IPS-18a (cell line): ENCODE results near the gene STYXL2.

Experiments
- H3K27ac ChIP-seq: one replicate; pipeline ENCODE4 v1.5.1; 2013; ENCODE audit warnings: low read length
- H3K27me3 ChIP-seq: one replicate; pipeline ENCODE4 v1.6.1; 2013; ENCODE audit warnings: mild to moderate bottlenecking, low read length; ENCODE audit not compliant: control insufficient read depth, insufficient read depth
- H3K36me3 ChIP-seq: one replicate; pipeline ENCODE4 v1.6.1; 2013; ENCODE audit warnings: low read depth, low read length; ENCODE audit not compliant: control insufficient read depth
- H3K4me1 ChIP-seq: one replicate; pipeline ENCODE4 v1.6.1; 2013; ENCODE audit warnings: low read depth, low read length; ENCODE audit not compliant: control insufficient read depth
- H3K4me3 ChIP-seq: one replicate; pipeline ENCODE4 v1.5.1; 2013; ENCODE audit warnings: low read length
- H3K9ac ChIP-seq: one replicate; pipeline ENCODE4 v1.6.1; 2013; ENCODE audit warnings: mild to moderate bottlenecking, low read length, moderate library complexity
- H3K9me3 ChIP-seq: one replicate; pipeline ENCODE4 v1.6.1; 2013; ENCODE audit warnings: low read depth, low read length; ENCODE audit not compliant: control insufficient read depth

Gene STYXL2

GRCh38 chr1:167083066-167083665 lies 10.7 kb upstream of the STYXL2 start:
- no peak overlapping the region for H3K4me3 ChIP-seq
- no peak overlapping the region for H3K27ac ChIP-seq
- no peaks in the 10 kb centered on the region for H3K36me3 ChIP-seq
- no peaks in the 10 kb centered on the region for H3K9me3 ChIP-seq
- no peaks in the 10 kb centered on the region for H3K27me3 ChIP-seq
- H3K4me1 ChIP-seq: no peaks in the 10 kb centered on the region
- H3K9ac ChIP-seq: no peak overlapping the region

DNA sequence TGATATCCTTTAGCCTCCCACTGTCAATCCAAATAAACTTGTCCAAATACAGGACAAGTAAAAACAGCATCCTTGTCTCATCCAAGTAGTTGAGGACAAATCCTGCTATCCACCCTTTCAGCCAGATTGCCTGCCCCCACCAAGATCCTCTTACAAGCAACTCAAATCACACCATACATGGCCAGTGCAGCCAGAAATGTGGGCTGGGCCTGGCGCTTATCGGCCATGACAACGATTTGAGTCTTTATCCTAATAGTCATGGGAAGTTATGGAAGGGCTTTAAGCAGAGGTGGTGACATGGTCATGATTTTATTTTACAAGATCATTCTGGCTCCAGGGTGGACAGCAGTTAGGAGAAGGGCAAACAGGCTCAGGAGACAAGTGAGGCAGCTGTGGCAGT lies 10.0 kb upstream of the STYXL2 start:
- no peaks in the 10 kb centered on the region for H3K27me3 ChIP-seq
- no peak overlapping the region for H3K4me3 ChIP-seq
- H3K36me3 ChIP-seq: no peaks in the 10 kb centered on the region
- H3K9ac ChIP-seq: no peak overlapping the region
- H3K4me1 ChIP-seq: no peaks in the 10 kb centered on the region
- no peak overlapping the region for H3K27ac ChIP-seq
- H3K9me3 ChIP-seq: no peaks in the 10 kb centered on the region

DNA sequence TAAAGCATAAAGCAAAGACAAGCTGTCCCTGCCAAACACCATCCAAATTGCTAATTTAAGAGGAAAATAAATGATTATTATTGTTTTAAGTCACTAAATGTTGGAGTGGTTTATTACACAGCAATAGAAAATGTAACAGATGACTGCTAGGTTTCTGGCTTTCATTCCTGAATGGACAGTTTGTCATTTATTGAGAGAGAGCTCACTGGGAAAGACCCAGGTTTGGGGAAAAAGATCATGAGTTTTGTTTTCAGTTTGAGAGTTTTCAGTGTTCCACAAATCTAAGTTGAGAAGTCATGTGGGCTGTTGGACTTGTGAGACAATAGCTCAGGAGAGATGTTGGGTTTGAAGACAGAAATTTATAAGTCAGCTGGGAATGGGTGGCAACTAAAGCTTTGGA lies 9.1 kb upstream of the STYXL2 start:
- H3K27me3 ChIP-seq: no peaks in the 10 kb centered on the region
- no peaks in the 10 kb centered on the region for H3K4me1 ChIP-seq

DNA sequence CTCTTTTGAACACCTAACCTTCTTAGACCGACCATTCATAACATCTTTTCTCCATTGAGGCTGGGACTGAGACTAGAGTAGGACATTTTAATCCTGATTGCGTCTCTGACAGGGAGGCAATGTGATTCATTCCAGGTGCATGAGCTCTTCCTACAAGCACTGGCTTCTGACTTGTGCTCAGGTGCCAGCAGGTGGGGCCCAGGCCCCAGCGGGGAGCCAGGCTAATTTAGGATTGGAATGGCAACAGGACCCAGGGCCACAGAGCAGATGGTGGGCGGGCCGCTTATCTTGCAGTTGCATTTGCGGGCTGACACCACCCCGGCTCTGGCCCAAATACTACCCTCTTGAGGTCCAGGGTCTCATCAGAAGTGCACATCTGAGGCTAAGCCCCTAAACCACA lies 7.8 kb upstream of the STYXL2 start:
- H3K4me3 ChIP-seq: no peak overlapping the region
- no peaks in the 10 kb centered on the region for H3K36me3 ChIP-seq
- H3K4me1 ChIP-seq: no peaks in the 10 kb centered on the region
- H3K27ac ChIP-seq: no peak overlapping the region
- H3K9ac ChIP-seq: no peak overlapping the region
- H3K9me3 ChIP-seq: no peaks in the 10 kb centered on the region
- H3K27me3 ChIP-seq: no peaks in the 10 kb centered on the region

More for the DNA sequence above, 9.1 kb upstream of the STYXL2 start:
- Histone ChIP-seq H3K9me3 (no peaks in the 10 kb centered on the region), H3K9ac (no peak overlapping the region), H3K27ac (no peak overlapping the region), H3K36me3 (no peaks in the 10 kb centered on the region), H3K4me3 (no peak overlapping the region)

GRCh38 chr1:167086768-167087167 lies 7.1 kb upstream of the STYXL2 start:
- Histone ChIP-seq H3K27me3 (no peaks in the 10 kb centered on the region), H3K4me1 (no peaks in the 10 kb centered on the region), H3K9me3 (no peaks in the 10 kb centered on the region), H3K4me3 (no peak overlapping the region), H3K9ac (no peak overlapping the region), H3K27ac (no peak overlapping the region), H3K36me3 (no peaks in the 10 kb centered on the region)

DNA sequence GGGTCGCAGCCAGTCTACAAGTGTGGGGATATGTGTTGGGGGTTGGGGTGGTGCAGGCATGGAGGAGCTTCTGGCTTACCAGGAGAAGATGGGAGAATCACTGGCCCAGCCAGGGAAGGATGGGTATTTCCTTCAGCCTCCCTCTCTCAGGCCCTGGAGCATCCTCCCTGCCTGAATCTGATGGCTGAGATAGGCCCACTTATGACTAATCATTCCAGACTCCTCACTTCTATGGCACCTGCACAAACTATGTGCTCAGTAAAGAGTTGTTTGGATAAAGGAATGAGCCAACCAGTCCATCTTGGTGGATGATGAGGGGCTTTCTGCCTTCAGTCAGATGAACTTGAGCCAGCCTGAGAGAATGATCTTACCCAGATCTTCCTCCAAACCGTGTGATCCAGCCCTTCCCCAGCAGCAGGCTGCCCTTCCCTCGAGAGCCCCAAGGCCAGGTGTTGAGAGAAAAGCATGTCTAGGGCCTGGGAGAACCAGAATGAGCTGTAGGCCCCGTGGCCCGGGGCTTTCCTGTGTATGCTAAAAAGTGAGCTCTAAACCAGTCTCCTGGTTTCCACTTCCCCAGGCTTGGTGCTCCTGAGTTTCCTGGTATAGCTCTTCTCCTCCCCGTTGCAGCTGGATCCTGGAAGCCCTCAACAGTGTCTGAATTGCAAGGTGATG lies 5.0 kb upstream of the STYXL2 start:
- no peaks in the 10 kb centered on the region for H3K9me3 ChIP-seq
- no peak overlapping the region for H3K4me3 ChIP-seq
- no peaks in the 10 kb centered on the region for H3K4me1 ChIP-seq
- no peaks in the 10 kb centered on the region for H3K36me3 ChIP-seq
- H3K27ac ChIP-seq: no peak overlapping the region
- H3K27me3 ChIP-seq: no peaks in the 10 kb centered on the region
- H3K9ac ChIP-seq: no peak overlapping the region

DNA sequence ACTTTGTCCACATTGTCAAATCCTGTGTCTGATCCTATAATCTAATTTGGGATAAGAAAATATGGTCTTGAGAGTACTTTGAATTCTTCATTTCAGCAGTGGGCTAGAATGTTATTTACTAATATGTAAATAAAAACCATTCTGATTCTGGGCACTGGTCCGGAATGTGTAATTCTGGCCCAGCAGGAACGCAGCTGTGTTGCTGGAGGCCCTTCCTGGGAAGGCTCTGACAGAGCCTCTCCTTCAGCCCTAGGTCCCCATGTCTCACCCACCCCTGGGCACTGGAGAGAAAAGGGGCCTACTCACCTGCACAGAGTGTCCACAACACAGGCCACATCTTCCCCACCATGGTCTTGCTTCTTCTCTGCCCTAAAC lies 3.9 kb upstream of the STYXL2 start:
- Histone ChIP-seq H3K27ac (no peak overlapping the region), H3K9ac (no peak overlapping the region), H3K36me3 (no peaks in the 10 kb centered on the region), H3K9me3 (no peaks in the 10 kb centered on the region), H3K27me3 (no peaks in the 10 kb centered on the region), H3K4me1 (no peaks in the 10 kb centered on the region), H3K4me3 (no peak overlapping the region)

- Histone ChIP-seq H3K9ac (no peak within 1 kb of the TSS), H3K27me3 (no peaks in the 10 kb centered on the region), H3K27ac (no peak within 1 kb of the TSS), H3K36me3 (no peaks in the 10 kb centered on the region), H3K4me1 (no peaks in the 10 kb centered on the region), H3K4me3 (no peak within 1 kb of the TSS), H3K9me3 (no peaks in the 10 kb centered on the region)
Observed at GRCh38 chr1:167090314-167090942, 3.4 kb upstream of the STYXL2 start, which contains the start of gene GPA33. GPA33 (minus strand) TSS chr1:167090377; CDS start chr1:167090287, 90 bp downstream.

DNA sequence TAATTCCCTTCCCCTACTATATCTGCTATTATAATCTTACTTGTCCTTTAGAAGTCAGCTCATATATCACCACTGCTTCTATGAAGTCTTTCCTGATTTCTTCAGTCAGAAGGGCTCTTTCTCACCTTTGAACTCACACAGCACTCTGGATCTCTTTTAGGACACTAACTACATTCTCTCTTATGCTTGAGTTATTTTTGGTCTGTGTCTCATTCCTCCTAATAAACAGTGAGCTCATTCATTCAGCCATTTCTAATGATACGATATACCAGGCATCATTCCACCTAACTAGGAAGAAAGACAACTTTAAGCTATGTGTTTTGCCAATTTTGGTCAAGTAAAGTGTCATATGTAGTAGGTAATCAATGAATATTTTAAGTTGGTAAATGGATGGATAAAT lies 1.2 kb upstream of the STYXL2 start:
- Histone ChIP-seq H3K4me3 (no peak overlapping the region), H3K27ac (no peak overlapping the region), H3K4me1 (no peaks in the 10 kb centered on the region), H3K9me3 (no peaks in the 10 kb centered on the region), H3K27me3 (no peaks in the 10 kb centered on the region), H3K9ac (no peak overlapping the region), H3K36me3 (no peaks in the 10 kb centered on the region)

DNA sequence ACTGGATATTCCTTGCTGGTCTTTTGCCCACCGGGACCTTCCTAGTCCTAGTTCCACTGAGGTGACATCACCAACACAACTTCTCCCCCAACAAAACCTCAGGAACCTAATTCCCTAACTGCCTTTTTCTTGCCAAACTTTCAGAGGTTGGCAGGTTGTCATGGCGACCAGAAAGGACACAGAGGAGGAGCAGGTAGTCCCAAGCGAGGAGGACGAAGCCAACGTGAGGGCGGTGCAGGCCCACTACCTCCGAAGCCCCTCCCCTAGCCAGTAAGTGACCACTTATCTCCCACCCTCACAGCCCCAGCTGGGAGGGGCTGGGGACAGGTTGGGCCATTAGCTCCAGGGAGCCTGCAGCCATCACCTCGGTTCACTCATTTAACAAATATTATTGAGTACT lies 815 bp downstream of the STYXL2 start:
- Histone ChIP-seq H3K4me3 (no peak overlapping the region), H3K27ac (no peak overlapping the region), H3K9me3 (no peaks in the 10 kb centered on the region)

DNA sequence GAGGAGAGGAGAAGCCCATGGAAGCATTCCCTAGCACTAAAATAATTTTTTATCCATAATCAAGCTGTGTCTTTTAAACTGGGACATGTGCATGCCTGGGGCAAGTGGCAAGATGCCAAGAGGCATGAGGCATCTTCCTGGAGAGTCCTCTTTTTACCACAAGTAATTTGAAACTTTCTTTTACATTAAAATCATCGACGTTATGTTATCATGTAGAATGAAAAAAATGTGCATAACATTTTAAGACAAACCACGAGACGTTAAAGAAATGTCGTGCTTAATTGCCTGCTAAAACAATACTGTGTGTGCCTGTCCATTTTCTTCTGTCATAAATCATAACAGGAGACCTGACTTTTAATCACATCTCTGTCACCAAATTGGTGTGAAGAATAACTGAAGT lies 1.5 kb downstream of the STYXL2 start:
- no peaks in the 10 kb centered on the region for H3K4me1 ChIP-seq
- no peaks in the 10 kb centered on the region for H3K36me3 ChIP-seq
- no peaks in the 10 kb centered on the region for H3K9me3 ChIP-seq
- no peak overlapping the region for H3K9ac ChIP-seq
- H3K27ac ChIP-seq: no peak overlapping the region
- no peaks in the 10 kb centered on the region for H3K27me3 ChIP-seq
- H3K4me3 ChIP-seq: no peak overlapping the region

More for the DNA sequence above, 815 bp downstream of the STYXL2 start:
- H3K36me3 ChIP-seq: no peaks in the 10 kb centered on the region
- H3K27me3 ChIP-seq: no peaks in the 10 kb centered on the region
- H3K9ac ChIP-seq: no peak overlapping the region
- no peaks in the 10 kb centered on the region for H3K4me1 ChIP-seq

GRCh38 chr1:167099851-167100250 lies 6.0 kb downstream of the STYXL2 start:
- Histone ChIP-seq H3K9me3 (no peaks in the 10 kb centered on the region), H3K27me3 (no peaks in the 10 kb centered on the region), H3K4me3 (no peak overlapping the region), H3K36me3 (no peaks in the 10 kb centered on the region), H3K9ac (no peak overlapping the region), H3K4me1 (peaks cover 18% of the 10 kb centered on the region), H3K27ac (no peak overlapping the region)
